ENCODE measurements around the gene CDH23.

Gene CDH23

GRCh38 chr10:71442859-71443570 is 46.3 kb downstream of the CDH23 start:
- DNase-seq (ENCODE audit: low read depth, low spot score) = no peak
- TF ChIP-seq, protein P1, sequence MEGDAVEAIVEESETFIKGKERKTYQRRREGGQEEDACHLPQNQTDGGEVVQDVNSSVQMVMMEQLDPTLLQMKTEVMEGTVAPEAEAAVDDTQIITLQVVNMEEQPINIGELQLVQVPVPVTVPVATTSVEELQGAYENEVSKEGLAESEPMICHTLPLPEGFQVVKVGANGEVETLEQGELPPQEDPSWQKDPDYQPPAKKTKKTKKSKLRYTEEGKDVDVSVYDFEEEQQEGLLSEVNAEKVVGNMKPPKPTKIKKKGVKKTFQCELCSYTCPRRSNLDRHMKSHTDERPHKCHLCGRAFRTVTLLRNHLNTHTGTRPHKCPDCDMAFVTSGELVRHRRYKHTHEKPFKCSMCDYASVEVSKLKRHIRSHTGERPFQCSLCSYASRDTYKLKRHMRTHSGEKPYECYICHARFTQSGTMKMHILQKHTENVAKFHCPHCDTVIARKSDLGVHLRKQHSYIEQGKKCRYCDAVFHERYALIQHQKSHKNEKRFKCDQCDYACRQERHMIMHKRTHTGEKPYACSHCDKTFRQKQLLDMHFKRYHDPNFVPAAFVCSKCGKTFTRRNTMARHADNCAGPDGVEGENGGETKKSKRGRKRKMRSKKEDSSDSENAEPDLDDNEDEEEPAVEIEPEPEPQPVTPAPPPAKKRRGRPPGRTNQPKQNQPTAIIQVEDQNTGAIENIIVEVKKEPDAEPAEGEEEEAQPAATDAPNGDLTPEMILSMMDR (IDR thresholded peaks at IDR 0.05; ENCODE audit: low read depth, low read length) = no peak
- no peak overlapping the region for H3K4me3 ChIP-seq (ENCODE audit: low read depth, low read length)
- in situ Hi-C loops (cut with HindIII; ENCODE audit: low sequenced_read_pairs) = no loop called here

DNA sequence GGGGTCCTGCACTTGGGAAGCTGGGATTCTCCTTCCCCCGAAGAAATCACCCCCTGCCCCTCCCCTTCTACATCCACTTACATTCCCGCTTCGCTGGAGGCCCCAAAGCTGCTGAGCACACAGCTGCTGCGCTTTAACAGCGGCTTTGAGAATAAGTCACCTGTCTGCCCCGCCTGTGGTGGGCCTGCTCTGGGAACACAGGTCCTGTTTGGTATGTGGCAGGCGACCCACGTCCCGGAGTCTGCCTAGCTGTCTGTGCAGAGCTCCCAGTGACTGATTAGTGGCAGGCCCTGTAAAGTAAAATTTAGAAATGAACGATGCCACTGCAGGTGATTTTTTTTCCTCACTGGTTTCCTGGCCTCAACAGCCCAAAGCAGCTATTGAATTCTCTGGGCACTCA is 47.0 kb downstream of the CDH23 start:
- TF ChIP-seq, protein P1 (IDR thresholded peaks at IDR 0.05; ENCODE audit: low read depth, low read length) = no peak
- in situ Hi-C loops (cut with HindIII; ENCODE audit: low sequenced_read_pairs) = no loop called here
- no peak overlapping the region for H3K4me3 ChIP-seq (ENCODE audit: low read depth, low read length)
- DNase-seq (ENCODE audit: low read depth, low spot score) = no peak

- in situ Hi-C loops (cut with HindIII; ENCODE audit: low sequenced_read_pairs) = no loop called here
- TF ChIP-seq, protein P1 (IDR thresholded peaks at IDR 0.05; ENCODE audit: low read depth, low read length) = no peak
- no peak overlapping the region for H3K4me3 ChIP-seq (ENCODE audit: low read depth, low read length)
- no peak for DNase-seq (ENCODE audit: low read depth, low spot score)
Measured at GRCh38 chr10:71444284-71445054, 47.7 kb downstream of the CDH23 start.

- no peak for DNase-seq (ENCODE audit: low read depth, low spot score)
- in situ Hi-C loops (cut with HindIII; ENCODE audit: low sequenced_read_pairs) = no loop called here
- H3K4me3 ChIP-seq (ENCODE audit: low read depth, low read length) = no peak overlapping the region
- TF ChIP-seq, protein P1 (IDR thresholded peaks at IDR 0.05; ENCODE audit: low read depth, low read length) = no peak
Measured at GRCh38 chr10:71447676-71448075, 51.0 kb downstream of the CDH23 start.

GRCh38 chr10:71448146-71448545 is 51.4 kb downstream of the CDH23 start:
- H3K4me3 ChIP-seq (ENCODE audit: low read depth, low read length) = no peak overlapping the region
- TF ChIP-seq, protein P1 (IDR thresholded peaks at IDR 0.05; ENCODE audit: low read depth, low read length) = no peak
- DNase-seq (ENCODE audit: low read depth, low spot score) = no peak
- in situ Hi-C loops (cut with HindIII; ENCODE audit: low sequenced_read_pairs) = no loop called here

DNA sequence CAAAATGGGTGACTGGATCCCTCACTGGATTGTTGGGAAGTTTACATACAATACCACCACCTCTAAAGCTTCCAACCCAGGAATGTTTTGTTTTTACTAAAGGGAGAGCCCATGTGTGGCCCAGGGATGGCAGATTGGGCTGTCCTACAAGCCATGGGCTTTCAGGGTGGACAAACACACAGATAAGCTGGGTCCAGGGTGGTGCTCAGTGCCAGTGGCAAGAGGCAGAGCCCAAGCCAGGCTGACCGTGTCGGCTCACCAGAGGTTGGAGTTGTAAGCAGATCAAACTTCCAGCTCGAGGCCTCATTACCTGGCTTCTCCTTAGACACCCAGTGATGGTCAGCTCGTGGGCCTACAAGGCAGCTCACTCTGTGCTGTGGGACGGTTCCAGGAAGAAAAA is 52.3 kb downstream of the CDH23 start:
- no peak overlapping the region for H3K4me3 ChIP-seq (ENCODE audit: low read depth, low read length)
- TF ChIP-seq, protein P1 (IDR thresholded peaks at IDR 0.05; ENCODE audit: low read depth, low read length) = no peak
- in situ Hi-C loops (cut with HindIII; ENCODE audit: low sequenced_read_pairs) = no loop called here
- no peak for DNase-seq (ENCODE audit: low read depth, low spot score)

Measured in astrocyte of the spinal cord (primary cell).